Transverse colon (tissue), 4 donors: ENCODE data around the gene EML5.

Experiments used
- POLR2A ChIP-seq: fragments of 450-650 bp; IDR thresholded peaks from one replicate; pipeline ENCODE4 v1.6.1; 2016; ENCODE audit warnings: antibody characterized with exemption, mild to moderate bottlenecking, moderate library complexity
- POLR2AphosphoS5 ChIP-seq, 3 donors: sonication (generic); formaldehyde crosslinking; IDR thresholded peaks; one replicate each; pipeline ENCODE4 v1.6.1; 2016; ENCODE audit warnings: antibody characterized with exemption in 3 of 3
- TF ChIP-seq, protein P1 (sequence below), 5 experiments: fragments of 200-600 bp in 3 of 5; fragments of 450-650 bp in 2 of 5; sonication (generic) in 3 of 5; IDR thresholded peaks; 1 replicate in 2 of 5; 2 replicates in 3 of 5; pipeline ENCODE4 v1.5.1; 2016 to 2017; ENCODE audit warnings: antibody characterized with exemption in 5 of 5, inconsistent platforms in 3 of 5, mild to moderate bottlenecking in 2 of 5, moderate library complexity in 1 of 5

DNA sequence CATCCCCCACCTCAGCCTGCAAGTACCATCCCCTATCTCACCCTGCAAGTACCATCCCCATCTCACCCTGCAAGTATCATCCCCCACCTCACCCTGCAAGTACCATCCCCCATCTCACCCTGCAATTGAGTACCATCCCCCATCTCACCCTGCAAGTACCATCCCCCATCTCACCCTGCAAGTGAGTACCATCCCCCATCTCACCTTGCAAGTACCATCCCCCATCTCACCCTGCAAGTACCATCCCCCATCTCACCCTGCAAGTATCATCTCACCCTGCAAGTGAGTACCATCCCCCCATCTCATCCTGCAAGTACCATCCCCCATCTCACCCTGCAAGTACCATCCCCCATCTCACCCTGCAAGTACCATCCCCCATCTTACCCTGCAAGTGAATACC lies 184.9 kb downstream of the EML5 start:
- TF ChIP-seq, protein P1, sequence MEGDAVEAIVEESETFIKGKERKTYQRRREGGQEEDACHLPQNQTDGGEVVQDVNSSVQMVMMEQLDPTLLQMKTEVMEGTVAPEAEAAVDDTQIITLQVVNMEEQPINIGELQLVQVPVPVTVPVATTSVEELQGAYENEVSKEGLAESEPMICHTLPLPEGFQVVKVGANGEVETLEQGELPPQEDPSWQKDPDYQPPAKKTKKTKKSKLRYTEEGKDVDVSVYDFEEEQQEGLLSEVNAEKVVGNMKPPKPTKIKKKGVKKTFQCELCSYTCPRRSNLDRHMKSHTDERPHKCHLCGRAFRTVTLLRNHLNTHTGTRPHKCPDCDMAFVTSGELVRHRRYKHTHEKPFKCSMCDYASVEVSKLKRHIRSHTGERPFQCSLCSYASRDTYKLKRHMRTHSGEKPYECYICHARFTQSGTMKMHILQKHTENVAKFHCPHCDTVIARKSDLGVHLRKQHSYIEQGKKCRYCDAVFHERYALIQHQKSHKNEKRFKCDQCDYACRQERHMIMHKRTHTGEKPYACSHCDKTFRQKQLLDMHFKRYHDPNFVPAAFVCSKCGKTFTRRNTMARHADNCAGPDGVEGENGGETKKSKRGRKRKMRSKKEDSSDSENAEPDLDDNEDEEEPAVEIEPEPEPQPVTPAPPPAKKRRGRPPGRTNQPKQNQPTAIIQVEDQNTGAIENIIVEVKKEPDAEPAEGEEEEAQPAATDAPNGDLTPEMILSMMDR (IDR thresholded peaks at IDR 0.05): no peak
- no peak for TF ChIP-seq POLR2AphosphoS5 (IDR thresholded peaks at IDR 0.05)
- TF ChIP-seq POLR2A: no peak
